OCI-LY7 (cell line): ENCODE data around the gene AADACL4. TPM values are rescaled to one million over a fixed set of nuclear protein-coding genes. Genes with fewer than 3 reads are reported as not detected.

Experiments
- BruUV-seq: library from RNA; stranded (reverse); fragments of 400-500 nt; replicated peaks from 2 replicates; lab custom pipeline; 2021; lab: Mats Ljungman, UMichigan
- CTCF ChIA-PET: fragments of 300-600 bp; sonication (Branson Sonifier 250); formaldehyde crosslinking; loops from one replicate; lab custom pipeline; 2022; ENCODE audit warnings: antibody characterized with exemption; ENCODE audit not compliant: unreplicated experiment; lab: Charles Lee
- POLR2A ChIA-PET: fragments of 300-600 bp; sonication (Branson Sonifier 250); formaldehyde crosslinking; loops from one replicate; lab custom pipeline; 2022; ENCODE audit warnings: antibody characterized with exemption; lab: Charles Lee
- DNase-seq: peaks from one replicate; pipeline ENCODE4 v3.0.0-alpha.2; 2015; ENCODE audit warnings: low spot score
- H2AFZ ChIP-seq: fragments of 200-600 bp; sonication (generic), shearing (Covaris generic); 2 replicates; pipeline ENCODE4 v1.6.1; 2014; ENCODE audit warnings: mild to moderate bottlenecking, antibody characterized with exemption, low read length, moderate library complexity
- H3K27ac ChIP-seq: fragments of 200-600 bp; sonication (generic); 2 replicates; pipeline ENCODE4 v1.5.1; 2014; ENCODE audit warnings: mixed run types, low read depth, mild to moderate bottlenecking, moderate library complexity, low read length, inconsistent platforms; ENCODE audit not compliant: poor library complexity, severe bottlenecking
- H3K36me3 ChIP-seq: fragments of 200-600 bp; sonication (generic); 2 replicates; pipeline ENCODE4 v1.6.1; 2014; ENCODE audit warnings: mild to moderate bottlenecking, antibody characterized with exemption, low read length, moderate library complexity, mixed read lengths; ENCODE audit not compliant: insufficient read depth
- H3K4me1 ChIP-seq: fragments of 200-600 bp; sonication (generic); 2 replicates; pipeline ENCODE4 v1.5.1; 2014; ENCODE audit warnings: mild to moderate bottlenecking, low read length; ENCODE audit not compliant: insufficient read depth, poor library complexity, severe bottlenecking
- H3K4me2 ChIP-seq: fragments of 200-600 bp; sonication (generic); 2 replicates; pipeline ENCODE4 v1.6.1; 2014; ENCODE audit warnings: mild to moderate bottlenecking, low read length
- H3K4me3 ChIP-seq: fragments of 200-600 bp; sonication (generic); 2 replicates; pipeline ENCODE4 v1.5.1; 2014; ENCODE audit warnings: mild to moderate bottlenecking, low read depth, low read length; ENCODE audit not compliant: poor library complexity, severe bottlenecking
- H3K79me2 ChIP-seq: fragments of 200-600 bp; sonication (generic); 2 replicates; pipeline ENCODE4 v1.6.1; 2016; ENCODE audit warnings: low read depth, mild to moderate bottlenecking, low read length, moderate library complexity, mixed read lengths; ENCODE audit not compliant: insufficient read depth
- H3K9me2 ChIP-seq: fragments of 200-600 bp; sonication (generic); 2 replicates; pipeline ENCODE4 v1.6.1; 2016; ENCODE audit warnings: mild to moderate bottlenecking, low read length, mixed read lengths; ENCODE audit not compliant: insufficient read depth
- H3K9me3 ChIP-seq: fragments of 200-600 bp; sonication (generic); 2 replicates; pipeline ENCODE4 v1.6.1; 2014; ENCODE audit warnings: mild to moderate bottlenecking, mixed run types, low read length, mixed read lengths
- H4K20me1 ChIP-seq: fragments of 200-600 bp; sonication (generic); 2 replicates; pipeline ENCODE4 v1.6.1; 2014; ENCODE audit warnings: mild to moderate bottlenecking, antibody characterized with exemption, low read length, moderate library complexity, mixed read lengths; ENCODE audit not compliant: insufficient read depth
- EZH2phosphoT487 ChIP-seq: fragments of 200-600 bp; sonication (generic); IDR thresholded peaks from 2 replicates; pipeline ENCODE4 v1.6.1; 2018; ENCODE audit warnings: low read depth, borderline replicate concordance, mild to moderate bottlenecking, mixed run types, antibody characterized with exemption, low read length, moderate library complexity, mixed read lengths
- intact Hi-C: fragments of 100-400 bp; cut with micrococcal nuclease; formaldehyde crosslinking; loops from one replicate; pipeline ENCODE4 v1.10.0; 2022; ENCODE audit not compliant: unreplicated experiment
- total RNA-seq, 2 experiments: library from RNA; depleted of rRNA in 1 of 2; stranded (reverse); fragments of >200 nt in 1 of 2; shearing (Covaris generic) in 1 of 2; gene quantifications; 2 replicates each; pipeline ENCODE4 v1.2.3, GENCODE V29; 2014 to 2022
- TF ChIP-seq, protein P1 (sequence below): fragments of 200-600 bp; sonication (generic); conservative IDR thresholded peaks from 2 replicates; pipeline ENCODE4 v1.5.1; 2014; ENCODE audit warnings: mild to moderate bottlenecking, antibody characterized with exemption, low read length, moderate library complexity, mixed read lengths

The AADACL4 gene
- total RNA-seq, 2 experiments from 2014 or later: not detected

DNA sequence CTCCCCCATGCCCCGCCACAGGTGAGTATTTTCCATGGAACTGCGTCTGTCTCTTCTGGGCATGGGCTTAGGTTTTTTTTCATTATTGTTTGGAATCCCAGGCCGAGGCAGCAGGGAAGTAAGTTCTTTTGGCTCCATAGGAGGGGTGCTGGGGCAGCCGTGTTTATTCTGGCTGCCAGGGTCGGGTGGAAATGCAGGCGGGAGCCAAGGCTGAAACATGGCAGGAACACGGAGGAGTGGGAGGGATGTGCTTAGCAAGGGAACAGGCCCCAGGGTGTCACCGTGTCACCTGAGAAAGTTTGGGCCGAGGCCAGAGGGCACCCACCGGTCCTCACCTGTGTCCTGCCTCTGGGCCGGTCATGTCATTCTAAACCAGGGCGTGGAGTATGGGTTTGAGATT lies 21.4 kb upstream of the AADACL4 start:
- Histone ChIP-seq H4K20me1 (no peaks in the 10 kb centered on the region), H3K9me2 (no peaks in the 10 kb centered on the region), H3K4me1 (no peaks in the 10 kb centered on the region), H3K36me3 (no peaks in the 10 kb centered on the region), H3K9me3 (no peaks in the 10 kb centered on the region), H3K4me2 (no peak overlapping the region), H2AFZ (no peak overlapping the region), H3K79me2 (no peaks in the 10 kb centered on the region), H3K27ac (no peak overlapping the region), H3K4me3 (no peak overlapping the region)
- TF ChIP-seq, protein P1, sequence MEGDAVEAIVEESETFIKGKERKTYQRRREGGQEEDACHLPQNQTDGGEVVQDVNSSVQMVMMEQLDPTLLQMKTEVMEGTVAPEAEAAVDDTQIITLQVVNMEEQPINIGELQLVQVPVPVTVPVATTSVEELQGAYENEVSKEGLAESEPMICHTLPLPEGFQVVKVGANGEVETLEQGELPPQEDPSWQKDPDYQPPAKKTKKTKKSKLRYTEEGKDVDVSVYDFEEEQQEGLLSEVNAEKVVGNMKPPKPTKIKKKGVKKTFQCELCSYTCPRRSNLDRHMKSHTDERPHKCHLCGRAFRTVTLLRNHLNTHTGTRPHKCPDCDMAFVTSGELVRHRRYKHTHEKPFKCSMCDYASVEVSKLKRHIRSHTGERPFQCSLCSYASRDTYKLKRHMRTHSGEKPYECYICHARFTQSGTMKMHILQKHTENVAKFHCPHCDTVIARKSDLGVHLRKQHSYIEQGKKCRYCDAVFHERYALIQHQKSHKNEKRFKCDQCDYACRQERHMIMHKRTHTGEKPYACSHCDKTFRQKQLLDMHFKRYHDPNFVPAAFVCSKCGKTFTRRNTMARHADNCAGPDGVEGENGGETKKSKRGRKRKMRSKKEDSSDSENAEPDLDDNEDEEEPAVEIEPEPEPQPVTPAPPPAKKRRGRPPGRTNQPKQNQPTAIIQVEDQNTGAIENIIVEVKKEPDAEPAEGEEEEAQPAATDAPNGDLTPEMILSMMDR: no peak
- no peak for TF ChIP-seq EZH2phosphoT487
- intact Hi-C loops: loop anchor here (5.0 to 10.0 kb wide), 2 partner anchors 350 to 498 kb away; no protein-coding TSS in a partner anchor
- no peak for DNase-seq
- POLR2A ChIA-PET: no interaction called here
- BruUV-seq: no TSS peak
- CTCF ChIA-PET: no interaction called here

DNA sequence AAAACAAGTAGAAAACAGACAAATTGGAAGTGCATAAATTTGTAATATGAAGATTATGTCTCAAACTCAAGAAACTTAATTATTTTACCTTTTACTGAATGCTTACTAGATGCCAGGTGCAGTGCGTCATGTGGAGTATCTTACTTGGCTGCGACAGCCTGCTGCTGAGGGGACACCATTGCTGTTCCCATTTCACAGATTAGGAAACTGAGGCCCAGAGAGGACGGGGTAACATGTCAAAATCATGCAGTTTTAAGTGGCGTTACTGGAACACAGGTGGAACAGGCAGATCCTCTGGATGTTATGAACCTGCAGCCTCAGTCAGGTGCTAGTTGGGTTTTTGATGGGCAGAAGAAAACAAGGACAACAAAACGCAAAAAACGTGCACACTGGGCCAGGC lies 18.6 kb upstream of the AADACL4 start:
- Histone ChIP-seq H3K27ac (no peak overlapping the region), H3K36me3 (no peaks in the 10 kb centered on the region), H4K20me1 (no peaks in the 10 kb centered on the region), H2AFZ (no peak overlapping the region), H3K9me3 (no peaks in the 10 kb centered on the region), H3K79me2 (no peaks in the 10 kb centered on the region), H3K9me2 (no peaks in the 10 kb centered on the region), H3K4me1 (no peaks in the 10 kb centered on the region), H3K4me2 (no peak overlapping the region), H3K4me3 (no peak overlapping the region)
- intact Hi-C loops: loop anchor here (10.0 kb wide), 1 partner anchor 500 kb away; no protein-coding TSS in a partner anchor
- ChIA-PET POLR2A (no interaction called here), CTCF (no interaction called here)
- DNase-seq: no peak
- BruUV-seq: no TSS peak
- TF ChIP-seq EZH2phosphoT487: no peak
- TF ChIP-seq, protein P1: no peak

DNA sequence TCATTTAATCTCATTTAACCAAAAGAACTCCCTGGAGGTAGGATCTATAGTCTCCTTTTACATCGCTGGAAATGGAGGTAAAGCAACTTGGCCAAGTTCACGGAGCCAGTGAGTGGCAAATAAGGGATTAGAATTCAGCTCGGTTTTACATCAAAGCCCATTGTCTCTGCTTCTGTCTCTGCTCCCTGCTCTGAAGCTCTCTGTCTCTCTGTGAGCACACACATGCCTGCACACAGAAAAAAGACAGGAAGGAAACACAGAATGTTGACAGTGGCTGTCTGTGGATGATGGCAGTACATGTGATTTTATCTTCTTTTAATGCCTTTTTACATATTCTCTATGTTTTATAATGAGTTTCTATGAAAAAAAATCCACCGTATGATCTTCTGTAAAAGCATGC lies 17.0 kb upstream of the AADACL4 start:
- ChIA-PET CTCF (no interaction called here), POLR2A (no interaction called here)
- H4K20me1 ChIP-seq: no peaks in the 10 kb centered on the region
- no peaks in the 10 kb centered on the region for H3K79me2 ChIP-seq
- no peak for DNase-seq
- H3K4me3 ChIP-seq: no peak overlapping the region
- H3K27ac ChIP-seq: no peak overlapping the region
- H3K36me3 ChIP-seq: no peaks in the 10 kb centered on the region
- H3K9me2 ChIP-seq: no peaks in the 10 kb centered on the region
- H3K4me1 ChIP-seq: no peaks in the 10 kb centered on the region
- TF ChIP-seq, protein P1: no peak
- TF ChIP-seq EZH2phosphoT487: no peak
- H2AFZ ChIP-seq: no peak overlapping the region
- intact Hi-C loops: loop anchor here (10.0 kb wide), 1 partner anchor 502 kb away; no protein-coding TSS in a partner anchor
- H3K9me3 ChIP-seq: no peaks in the 10 kb centered on the region
- no peak overlapping the region for H3K4me2 ChIP-seq
- BruUV-seq: no TSS peak
